Subcutaneous preadipocyte (primary cell): ENCODE measurements around the gene NAP1L5. TPM values are rescaled to one million over a fixed set of nuclear protein-coding genes. Genes with fewer than 3 reads are reported as not detected.

ENCODE experiments used
- small RNA-seq: library from RNA; depleted of rRNA; stranded (forward); fragments of <200 nt; gene quantifications from one replicate; pipeline ENCODE3, GENCODE V24; 2012
- total RNA-seq: library from RNA; depleted of rRNA; stranded (reverse); fragments of >200 nt; gene quantifications from 2 replicates; pipeline ENCODE4 v1.2.3, GENCODE V29; 2012

The NAP1L5 gene, protein sequence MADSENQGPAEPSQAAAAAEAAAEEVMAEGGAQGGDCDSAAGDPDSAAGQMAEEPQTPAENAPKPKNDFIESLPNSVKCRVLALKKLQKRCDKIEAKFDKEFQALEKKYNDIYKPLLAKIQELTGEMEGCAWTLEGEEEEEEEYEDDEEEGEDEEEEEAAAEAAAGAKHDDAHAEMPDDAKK
- 4.8 and 7.2 TPM in 2 replicates for total RNA-seq

DNA sequence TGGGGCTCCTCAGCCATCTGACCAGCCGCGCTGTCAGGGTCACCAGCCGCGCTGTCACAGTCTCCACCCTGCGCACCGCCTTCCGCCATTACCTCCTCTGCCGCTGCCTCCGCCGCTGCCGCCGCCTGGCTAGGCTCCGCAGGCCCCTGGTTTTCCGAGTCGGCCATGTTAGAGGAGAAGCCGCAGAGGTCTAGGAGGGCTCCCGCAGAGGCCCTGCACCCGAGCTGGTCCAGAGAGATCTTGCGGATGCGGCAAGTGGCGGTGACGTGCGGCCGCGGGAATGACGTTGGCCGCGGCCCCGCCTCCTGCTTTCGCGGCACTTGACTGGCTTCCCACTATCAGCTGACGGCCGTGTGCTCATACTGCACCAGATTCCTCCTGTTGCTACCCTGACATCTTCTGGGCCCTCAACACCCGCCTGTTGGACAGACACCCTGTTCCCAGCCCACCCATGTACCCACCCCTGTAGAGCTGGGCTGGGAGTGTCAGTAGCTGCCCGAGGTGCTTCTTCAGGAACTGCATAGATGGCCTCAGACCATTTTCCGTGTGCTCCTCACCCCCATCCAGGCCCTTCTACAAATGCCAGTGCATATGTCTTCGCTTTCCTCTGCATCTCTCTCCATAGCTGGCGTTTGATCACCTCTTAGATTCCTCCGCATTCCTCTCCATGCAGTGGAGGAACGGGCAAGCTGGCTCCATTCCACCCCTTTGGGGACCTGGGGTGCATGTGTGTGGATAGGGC, at the start of gene NAP1L5:
NAP1L5 (minus strand) TSS at position 242 of the 742 bp plus-strand sequence; CDS start at position 167, 75 bp downstream.

Small RNAs within 50 kb of the gene (small RNA-seq; reads per million reads assigned to genes)
- not detected for gene RF02115
- gene RNU6-33P = 1.0 reads per million, percentile 60 among the genes with 10 or more reads in this experiment

Other genes starting within 250 kb of the NAP1L5 start
- 0.73 and 1.4 TPM in 2 replicates for gene HERC5, start 240.7 kb downstream of the NAP1L5 start, total RNA-seq
- gene PYURF, start 174.1 kb downstream of the NAP1L5 start, total RNA-seq = 60.2 and 61.4 TPM in 2 replicates
- gene HERC3, start 105.3 kb downstream of the NAP1L5 start, total RNA-seq = 19.5 and 25.0 TPM in 2 replicates